Lung (tissue), 12 donors: Measurements from ENCODE around the gene NIPSNAP2. TPM values are rescaled to one million over a fixed set of nuclear protein-coding genes. Genes with fewer than 3 reads are reported as not detected.
"Not testable (repeated sequence)": the region's sequence is repeated elsewhere in the genome, so short reads cannot be mapped to it uniquely, and the experiment has no call there.

Experiments
- ATAC-seq: fragments of 200-7000 bp; cut with Tn5 transposase; one replicate; pipeline ENCODE4 v1.9.1; 2020; ENCODE audit warnings: moderate number of reproducible peaks; ENCODE audit not compliant: insufficient read depth, low FRiP score
- DNase-seq, 3 donors: peaks; one replicate each; pipeline ENCODE4 v3.0.0-alpha.2; 2013 to 2017
- H3K27ac ChIP-seq, 2 donors: one replicate each; pipeline ENCODE4 v1.5.1; 2013; ENCODE audit warnings: mild to moderate bottlenecking in 2 of 2, moderate library complexity in 2 of 2, control low read depth in 1 of 2, inconsistent platforms in 1 of 2, low read depth in 1 of 2, low read length in 1 of 2
- H3K27me3 ChIP-seq, 3 donors: one replicate each; pipeline ENCODE4 v1.5.1; 2013; ENCODE audit warnings: low read length in 2 of 3; ENCODE audit not compliant: control insufficient read depth in 3 of 3, insufficient read depth in 3 of 3
- H3K36me3 ChIP-seq, 4 donors: one replicate each; pipeline ENCODE4 v1.5.1; 2013; ENCODE audit warnings: low read length in 4 of 4, mild to moderate bottlenecking in 1 of 4, moderate library complexity in 1 of 4; ENCODE audit not compliant: control insufficient read depth in 4 of 4, insufficient read depth in 4 of 4
- H3K4me1 ChIP-seq, 5 donors: one replicate each; pipeline ENCODE4 v1.5.1; 2013; ENCODE audit warnings: low read length in 5 of 5, mild to moderate bottlenecking in 2 of 5, moderate library complexity in 1 of 5; ENCODE audit not compliant: control insufficient read depth in 5 of 5, insufficient read depth in 5 of 5
- H3K4me3 ChIP-seq: one replicate; pipeline ENCODE4 v1.5.1; 2013; ENCODE audit warnings: mild to moderate bottlenecking, control low read depth, moderate library complexity
- H3K9ac ChIP-seq, 2 donors: one replicate each; pipeline ENCODE4 v1.5.1; 2013; ENCODE audit warnings: low read length in 2 of 2, control low read depth in 1 of 2; ENCODE audit not compliant: insufficient read depth in 1 of 2
- H3K9me3 ChIP-seq, 4 donors: one replicate each; pipeline ENCODE4 v1.5.1; 2013; ENCODE audit warnings: low read length in 3 of 4, mild to moderate bottlenecking in 1 of 4, moderate library complexity in 1 of 4; ENCODE audit not compliant: control insufficient read depth in 4 of 4, insufficient read depth in 3 of 4
- CTCF ChIP-seq: IDR thresholded peaks from 2 replicates; pipeline ENCODE4 v1.5.1; 2012; ENCODE audit warnings: mild to moderate bottlenecking; ENCODE audit errors: control extremely low read depth, extremely low read depth
- WGBS, 2 donors: extraction: QIAGEN DNeasy Blood & Tissue Kit; methylation state at CpG; one replicate each; pipeline ENCODE4 v1.1.7; 2013; 5-methylcytosine and 5-hydroxymethylcytosine counted together
- polyA plus RNA-seq, 2 donors: library from polyadenylated mRNA; stranded (reverse); fragments of 200-250 nt; gene quantifications; one replicate each; pipeline ENCODE4 v1.2.1, GENCODE V29; 2013
- total RNA-seq, 2 donors: library from RNA; depleted of rRNA in 1 of 2; stranded (reverse); fragments of >200 nt in 1 of 2; gene quantifications; one replicate each; pipeline ENCODE4 v1.2.1, GENCODE V29; 2014 to 2021
- donor health status: control.
- donor health status: control.
- donor health status: Bipolar disorder and iron deficiency.
- donor health status: healthy.
- donor health status: DM: yes; HTN: yes; CAD: no.

NIPSNAP2 gene
- total and polyA plus RNA-seq, 4 donors = 37.2 to 65.2 (median 51.1) TPM

- Histone ChIP-seq H3K27me3 (no peaks in the 10 kb centered on the region), H3K36me3 (peaks cover 0 to 1% (median 0%) of the 10 kb centered on the region in 4 donors), H3K4me3 (no peak overlapping the region), H3K9ac (no peak overlapping the region), H3K4me1 (peaks cover 0 to 2% (median 0%) of the 10 kb centered on the region in 5 donors), H3K27ac (no peak overlapping the region), H3K9me3 (no peaks in the 10 kb centered on the region)
- DNase-seq (no peak), ATAC-seq (no peak)
- WGBS, 2 donors = 83 to 87% methylated on average over 3 of the region's 3 CpGs
- no peak for TF ChIP-seq CTCF
These were observed 76.3 kb downstream of the NIPSNAP2 start for GRCh38 chr7:56040730-56041129.

- not testable (repeated sequence) for H3K27me3 ChIP-seq, H3K9ac ChIP-seq, DNase-seq, H3K4me3 ChIP-seq, H3K36me3 ChIP-seq, H3K9me3 ChIP-seq, H3K27ac ChIP-seq, ATAC-seq
- H3K4me1 ChIP-seq = peaks cover 0 to 24% (median 8%) of the 10 kb centered on the region in 5 donors
- WGBS, 2 donors = 84 to 94% methylated on average over 2 of the region's 2 CpGs
These were observed 81.4 kb downstream of the NIPSNAP2 start for GRCh38 chr7:56045758-56046157.

GRCh38 chr7:56046721-56047445, 82.5 kb downstream of the NIPSNAP2 start:
- Histone ChIP-seq H3K9me3 (no peaks in the 10 kb centered on the region), H3K27me3 (no peaks in the 10 kb centered on the region), H3K27ac (peak overlapping the region in 1 of 2 donors; percentile 60), H3K4me1 (peaks cover 0 to 24% (median 7%) of the 10 kb centered on the region in 5 donors), H3K36me3 (peaks cover 0 to 4% (median under 1%) of the 10 kb centered on the region in 4 donors), H3K9ac (no peak overlapping the region), H3K4me3 (no peak overlapping the region)
- peak; percentile 66 to 88 (median 83) for DNase-seq
- 42 to 65% methylated on average over 5 of the region's 5 CpGs for WGBS, 2 donors
- no peak for TF ChIP-seq CTCF
- no peak for ATAC-seq

DNA sequence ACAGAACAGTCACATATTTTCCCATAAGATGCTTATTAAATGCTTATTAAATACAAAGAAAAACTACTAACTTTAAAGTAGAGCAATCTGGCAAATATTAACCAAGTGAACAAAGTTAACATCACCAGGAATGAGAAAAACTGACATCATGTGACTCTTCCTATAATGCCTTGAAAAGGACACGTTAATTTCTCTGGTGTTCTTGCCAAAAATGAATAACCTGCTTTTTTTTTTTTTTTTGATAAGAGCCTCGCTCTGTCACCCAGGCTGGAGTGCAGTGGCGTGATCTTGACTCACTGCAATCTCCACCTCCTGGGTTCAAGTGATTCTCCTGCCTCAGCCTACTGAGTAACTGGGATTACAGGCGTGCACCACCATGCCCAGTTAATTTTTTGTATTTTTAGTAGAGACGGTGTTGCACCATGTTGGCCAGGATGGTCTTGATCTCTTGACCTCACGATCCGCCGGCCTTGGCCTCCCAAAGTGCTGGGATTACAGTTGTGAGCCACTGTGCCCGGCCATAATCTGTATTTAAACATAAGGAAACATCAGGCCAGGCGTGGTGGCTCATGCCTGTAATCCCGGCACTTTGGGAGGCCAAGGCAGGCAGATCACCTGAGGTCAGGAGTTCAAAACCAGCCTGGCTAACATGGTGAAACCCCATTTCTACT, 83.2 kb downstream of the NIPSNAP2 start:
- not testable (repeated sequence) for H3K27ac ChIP-seq, H3K4me3 ChIP-seq, ATAC-seq, H3K9ac ChIP-seq, H3K27me3 ChIP-seq, H3K9me3 ChIP-seq, H3K36me3 ChIP-seq
- H3K4me1 ChIP-seq = peaks cover 0 to 30% (median 7%) of the 10 kb centered on the region in 5 donors
- DNase-seq = peak in 2 of 3 donors; percentile 16 to 33
- 82 to 85% methylated on average over 11 of the region's 11 CpGs for WGBS, 2 donors
